ENCODE data around the gene TMPRSS7. TPM values are rescaled to one million over a fixed set of nuclear protein-coding genes. Genes with fewer than 3 reads are reported as not detected.

Gene TMPRSS7
- total and polyA plus RNA-seq, 2 experiments from 2014 or later, result not detected

DNA sequence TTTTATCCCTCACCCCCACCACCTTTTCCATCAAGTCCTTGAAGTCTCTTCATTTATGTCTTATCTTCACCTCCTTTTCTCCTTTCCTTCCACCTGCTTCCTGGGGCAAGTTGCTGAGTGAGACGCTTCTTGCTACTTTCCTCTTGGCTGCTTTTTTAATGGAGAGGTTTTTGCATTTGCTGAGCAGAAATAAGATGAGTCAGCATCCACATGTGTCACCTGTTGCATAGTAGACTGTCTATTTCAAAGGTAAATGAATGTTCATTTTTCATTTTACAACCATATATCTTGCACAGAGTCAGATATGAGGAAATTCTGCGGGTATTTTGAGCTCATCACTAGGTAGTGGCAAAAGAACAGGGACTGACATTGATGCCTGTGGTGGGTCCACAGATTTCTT lies 70.2 kb downstream of the TMPRSS7 start:
- H3K27me3 ChIP-seq (ENCODE audit: insufficient read depth), result no peaks in the 10 kb centered on the region
- no peak overlapping the region for H3K4me3 ChIP-seq
- peak overlapping the region; percentile 3; the same call in 1 of the 2 replicates for H3K27ac Mint-ChIP-seq
- H2AFZ ChIP-seq, result no peak overlapping the region
- no peaks in the 10 kb centered on the region for H3F3A ChIP-seq (replicated peaks; ENCODE audit: low read depth)
- no peaks in the 10 kb centered on the region for H4K20me1 ChIP-seq (replicated peaks; ENCODE audit: insufficient read depth)
- no peak for ATAC-seq
- no peaks in the 10 kb centered on the region for H3K9me2 ChIP-seq (ENCODE audit: insufficient read depth)
- no peaks in the 10 kb centered on the region for H3K9me3 Mint-ChIP-seq
- H3K27me3 Mint-ChIP-seq (ENCODE audit: insufficient read depth, low read depth, poor library complexity), result peaks cover 1% of the 10 kb centered on the region
- no peak for TF ChIP-seq EZH2 (IDR thresholded peaks at IDR 0.05; ENCODE audit: low read depth, unreplicated experiment)
- TF ChIP-seq ZNF114 (CRISPR knock-in tag; IDR thresholded peaks at IDR 0.05), result no peak
- TF ChIP-seq CREB1 (CRISPR knock-in tag; IDR thresholded peaks at IDR 0.05; ENCODE audit: low read depth), result no peak
- TF ChIP-seq, protein P1, sequence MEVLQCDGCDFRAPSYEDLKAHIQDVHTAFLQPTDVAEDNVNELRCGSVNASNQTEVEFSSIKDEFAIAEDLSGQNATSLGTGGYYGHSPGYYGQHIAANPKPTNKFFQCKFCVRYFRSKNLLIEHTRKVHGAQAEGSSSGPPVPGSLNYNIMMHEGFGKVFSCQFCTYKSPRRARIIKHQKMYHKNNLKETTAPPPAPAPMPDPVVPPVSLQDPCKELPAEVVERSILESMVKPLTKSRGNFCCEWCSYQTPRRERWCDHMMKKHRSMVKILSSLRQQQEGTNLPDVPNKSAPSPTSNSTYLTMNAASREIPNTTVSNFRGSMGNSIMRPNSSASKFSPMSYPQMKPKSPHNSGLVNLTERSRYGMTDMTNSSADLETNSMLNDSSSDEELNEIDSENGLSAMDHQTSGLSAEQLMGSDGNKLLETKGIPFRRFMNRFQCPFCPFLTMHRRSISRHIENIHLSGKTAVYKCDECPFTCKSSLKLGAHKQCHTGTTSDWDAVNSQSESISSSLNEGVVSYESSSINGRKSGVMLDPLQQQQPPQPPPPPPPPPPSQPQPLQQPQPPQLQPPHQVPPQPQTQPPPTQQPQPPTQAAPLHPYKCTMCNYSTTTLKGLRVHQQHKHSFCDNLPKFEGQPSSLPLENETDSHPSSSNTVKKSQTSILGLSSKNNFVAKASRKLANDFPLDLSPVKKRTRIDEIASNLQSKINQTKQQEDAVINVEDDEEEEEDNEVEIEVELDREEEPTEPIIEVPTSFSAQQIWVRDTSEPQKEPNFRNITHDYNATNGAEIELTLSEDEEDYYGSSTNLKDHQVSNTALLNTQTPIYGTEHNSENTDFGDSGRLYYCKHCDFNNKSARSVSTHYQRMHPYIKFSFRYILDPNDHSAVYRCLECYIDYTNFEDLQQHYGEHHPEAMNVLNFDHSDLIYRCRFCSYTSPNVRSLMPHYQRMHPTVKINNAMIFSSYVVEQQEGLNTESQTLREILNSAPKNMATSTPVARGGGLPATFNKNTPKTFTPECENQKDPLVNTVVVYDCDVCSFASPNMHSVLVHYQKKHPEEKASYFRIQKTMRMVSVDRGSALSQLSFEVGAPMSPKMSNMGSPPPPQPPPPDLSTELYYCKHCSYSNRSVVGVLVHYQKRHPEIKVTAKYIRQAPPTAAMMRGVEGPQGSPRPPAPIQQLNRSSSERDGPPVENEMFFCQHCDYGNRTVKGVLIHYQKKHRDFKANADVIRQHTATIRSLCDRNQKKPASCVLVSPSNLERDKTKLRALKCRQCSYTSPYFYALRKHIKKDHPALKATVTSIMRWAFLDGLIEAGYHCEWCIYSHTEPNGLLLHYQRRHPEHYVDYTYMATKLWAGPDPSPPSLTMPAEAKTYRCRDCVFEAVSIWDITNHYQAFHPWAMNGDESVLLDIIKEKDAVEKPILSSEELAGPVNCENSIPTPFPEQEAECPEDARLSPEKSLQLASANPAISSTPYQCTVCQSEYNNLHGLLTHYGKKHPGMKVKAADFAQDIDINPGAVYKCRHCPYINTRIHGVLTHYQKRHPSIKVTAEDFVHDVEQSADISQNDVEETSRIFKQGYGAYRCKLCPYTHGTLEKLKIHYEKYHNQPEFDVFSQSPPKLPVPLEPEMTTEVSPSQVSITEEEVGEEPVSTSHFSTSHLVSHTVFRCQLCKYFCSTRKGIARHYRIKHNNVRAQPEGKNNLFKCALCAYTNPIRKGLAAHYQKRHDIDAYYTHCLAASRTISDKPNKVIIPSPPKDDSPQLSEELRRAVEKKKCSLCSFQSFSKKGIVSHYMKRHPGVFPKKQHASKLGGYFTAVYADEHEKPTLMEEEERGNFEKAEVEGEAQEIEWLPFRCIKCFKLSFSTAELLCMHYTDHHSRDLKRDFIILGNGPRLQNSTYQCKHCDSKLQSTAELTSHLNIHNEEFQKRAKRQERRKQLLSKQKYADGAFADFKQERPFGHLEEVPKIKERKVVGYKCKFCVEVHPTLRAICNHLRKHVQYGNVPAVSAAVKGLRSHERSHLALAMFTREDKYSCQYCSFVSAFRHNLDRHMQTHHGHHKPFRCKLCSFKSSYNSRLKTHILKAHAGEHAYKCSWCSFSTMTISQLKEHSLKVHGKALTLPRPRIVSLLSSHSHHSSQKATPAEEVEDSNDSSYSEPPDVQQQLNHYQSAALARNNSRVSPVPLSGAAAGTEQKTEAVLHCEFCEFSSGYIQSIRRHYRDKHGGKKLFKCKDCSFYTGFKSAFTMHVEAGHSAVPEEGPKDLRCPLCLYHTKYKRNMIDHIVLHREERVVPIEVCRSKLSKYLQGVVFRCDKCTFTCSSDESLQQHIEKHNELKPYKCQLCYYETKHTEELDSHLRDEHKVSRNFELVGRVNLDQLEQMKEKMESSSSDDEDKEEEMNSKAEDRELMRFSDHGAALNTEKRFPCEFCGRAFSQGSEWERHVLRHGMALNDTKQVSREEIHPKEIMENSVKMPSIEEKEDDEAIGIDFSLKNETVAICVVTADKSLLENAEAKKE (CRISPR knock-in tag; IDR thresholded peaks at IDR 0.05), result no peak
- TF ChIP-seq EZH2phosphoT487 (IDR thresholded peaks at IDR 0.05; ENCODE audit: unreplicated experiment), result no peak
- no peak for TF ChIP-seq JUNB (IDR thresholded peaks at IDR 0.05; ENCODE audit: unreplicated experiment)
- TF ChIP-seq, protein P2, sequence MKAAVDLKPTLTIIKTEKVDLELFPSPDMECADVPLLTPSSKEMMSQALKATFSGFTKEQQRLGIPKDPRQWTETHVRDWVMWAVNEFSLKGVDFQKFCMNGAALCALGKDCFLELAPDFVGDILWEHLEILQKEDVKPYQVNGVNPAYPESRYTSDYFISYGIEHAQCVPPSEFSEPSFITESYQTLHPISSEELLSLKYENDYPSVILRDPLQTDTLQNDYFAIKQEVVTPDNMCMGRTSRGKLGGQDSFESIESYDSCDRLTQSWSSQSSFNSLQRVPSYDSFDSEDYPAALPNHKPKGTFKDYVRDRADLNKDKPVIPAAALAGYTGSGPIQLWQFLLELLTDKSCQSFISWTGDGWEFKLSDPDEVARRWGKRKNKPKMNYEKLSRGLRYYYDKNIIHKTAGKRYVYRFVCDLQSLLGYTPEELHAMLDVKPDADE (IDR thresholded peaks at IDR 0.05), result no peak
- TF ChIP-seq, protein P3, sequence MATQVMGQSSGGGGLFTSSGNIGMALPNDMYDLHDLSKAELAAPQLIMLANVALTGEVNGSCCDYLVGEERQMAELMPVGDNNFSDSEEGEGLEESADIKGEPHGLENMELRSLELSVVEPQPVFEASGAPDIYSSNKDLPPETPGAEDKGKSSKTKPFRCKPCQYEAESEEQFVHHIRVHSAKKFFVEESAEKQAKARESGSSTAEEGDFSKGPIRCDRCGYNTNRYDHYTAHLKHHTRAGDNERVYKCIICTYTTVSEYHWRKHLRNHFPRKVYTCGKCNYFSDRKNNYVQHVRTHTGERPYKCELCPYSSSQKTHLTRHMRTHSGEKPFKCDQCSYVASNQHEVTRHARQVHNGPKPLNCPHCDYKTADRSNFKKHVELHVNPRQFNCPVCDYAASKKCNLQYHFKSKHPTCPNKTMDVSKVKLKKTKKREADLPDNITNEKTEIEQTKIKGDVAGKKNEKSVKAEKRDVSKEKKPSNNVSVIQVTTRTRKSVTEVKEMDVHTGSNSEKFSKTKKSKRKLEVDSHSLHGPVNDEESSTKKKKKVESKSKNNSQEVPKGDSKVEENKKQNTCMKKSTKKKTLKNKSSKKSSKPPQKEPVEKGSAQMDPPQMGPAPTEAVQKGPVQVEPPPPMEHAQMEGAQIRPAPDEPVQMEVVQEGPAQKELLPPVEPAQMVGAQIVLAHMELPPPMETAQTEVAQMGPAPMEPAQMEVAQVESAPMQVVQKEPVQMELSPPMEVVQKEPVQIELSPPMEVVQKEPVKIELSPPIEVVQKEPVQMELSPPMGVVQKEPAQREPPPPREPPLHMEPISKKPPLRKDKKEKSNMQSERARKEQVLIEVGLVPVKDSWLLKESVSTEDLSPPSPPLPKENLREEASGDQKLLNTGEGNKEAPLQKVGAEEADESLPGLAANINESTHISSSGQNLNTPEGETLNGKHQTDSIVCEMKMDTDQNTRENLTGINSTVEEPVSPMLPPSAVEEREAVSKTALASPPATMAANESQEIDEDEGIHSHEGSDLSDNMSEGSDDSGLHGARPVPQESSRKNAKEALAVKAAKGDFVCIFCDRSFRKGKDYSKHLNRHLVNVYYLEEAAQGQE (IDR thresholded peaks at IDR 0.05; ENCODE audit: unreplicated experiment), result no peak
- no peak for TF ChIP-seq NANOG (IDR thresholded peaks at IDR 0.05; ENCODE audit: borderline replicate concordance)
- no peak for TF ChIP-seq POLR2AphosphoS5 (IDR thresholded peaks at IDR 0.05; ENCODE audit: low read depth)
- TF ChIP-seq ZNF331 (CRISPR knock-in tag; IDR thresholded peaks at IDR 0.05; ENCODE audit: low read depth), result no peak
- TF ChIP-seq, protein P4, sequence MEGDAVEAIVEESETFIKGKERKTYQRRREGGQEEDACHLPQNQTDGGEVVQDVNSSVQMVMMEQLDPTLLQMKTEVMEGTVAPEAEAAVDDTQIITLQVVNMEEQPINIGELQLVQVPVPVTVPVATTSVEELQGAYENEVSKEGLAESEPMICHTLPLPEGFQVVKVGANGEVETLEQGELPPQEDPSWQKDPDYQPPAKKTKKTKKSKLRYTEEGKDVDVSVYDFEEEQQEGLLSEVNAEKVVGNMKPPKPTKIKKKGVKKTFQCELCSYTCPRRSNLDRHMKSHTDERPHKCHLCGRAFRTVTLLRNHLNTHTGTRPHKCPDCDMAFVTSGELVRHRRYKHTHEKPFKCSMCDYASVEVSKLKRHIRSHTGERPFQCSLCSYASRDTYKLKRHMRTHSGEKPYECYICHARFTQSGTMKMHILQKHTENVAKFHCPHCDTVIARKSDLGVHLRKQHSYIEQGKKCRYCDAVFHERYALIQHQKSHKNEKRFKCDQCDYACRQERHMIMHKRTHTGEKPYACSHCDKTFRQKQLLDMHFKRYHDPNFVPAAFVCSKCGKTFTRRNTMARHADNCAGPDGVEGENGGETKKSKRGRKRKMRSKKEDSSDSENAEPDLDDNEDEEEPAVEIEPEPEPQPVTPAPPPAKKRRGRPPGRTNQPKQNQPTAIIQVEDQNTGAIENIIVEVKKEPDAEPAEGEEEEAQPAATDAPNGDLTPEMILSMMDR (conservative IDR thresholded peaks at IDR 0.05; ENCODE audit: low read depth in 2 of 2), result no peak
- TF ChIP-seq STAT1 (IDR thresholded peaks at IDR 0.05; ENCODE audit: unreplicated experiment), result no peak
- H3K4me1 Mint-ChIP-seq, result peaks cover 5% of the 10 kb centered on the region; the same call in 2 of the 3 replicates
- H3K36me3 Mint-ChIP-seq (ENCODE audit: low read depth), result no peaks in the 10 kb centered on the region; the same call in 2 of the 3 replicates
- H3K4me1 ChIP-seq (ENCODE audit: insufficient read depth), result no peaks in the 10 kb centered on the region
- no peak overlapping the region for H3K4me2 ChIP-seq
- no peaks in the 10 kb centered on the region; the same call in 1 of the 2 replicates for H3K36me3 ChIP-seq (ENCODE audit: insufficient read depth)
- no peak overlapping the region for H3K4me3 Mint-ChIP-seq
- H3K27ac ChIP-seq (ENCODE audit: low read depth), result no peak overlapping the region
- no peak for DNase-seq (ENCODE audit: low spot score)
- H3K79me2 ChIP-seq (replicated peaks; ENCODE audit: insufficient read depth), result no peaks in the 10 kb centered on the region

All from GM23338 (cell line).